ENCODE results near the gene PCDH9.

- TF ChIP-seq CTCF (IDR thresholded peaks at IDR 0.05) (no peak), POLR2A (IDR thresholded peaks at IDR 0.05) (no peak)
These were observed 651.8 kb downstream of the PCDH9 start for GRCh38 chr13:66578305-66578704.
